Stimulated activated CD4-positive, alpha-beta T cell treated with anti-CD3 and anti-CD28 coated beads, Interleukin-1b, Interleukin-23, amount 100 ng/mL, for 48 hours (primary cell): Measurements from ENCODE around the gene CTNND2.

ENCODE experiments used
- DNase-seq: peaks from one replicate; pipeline ENCODE4 v3.0.0-alpha.2; 2020

The CTNND2 gene

DNA sequence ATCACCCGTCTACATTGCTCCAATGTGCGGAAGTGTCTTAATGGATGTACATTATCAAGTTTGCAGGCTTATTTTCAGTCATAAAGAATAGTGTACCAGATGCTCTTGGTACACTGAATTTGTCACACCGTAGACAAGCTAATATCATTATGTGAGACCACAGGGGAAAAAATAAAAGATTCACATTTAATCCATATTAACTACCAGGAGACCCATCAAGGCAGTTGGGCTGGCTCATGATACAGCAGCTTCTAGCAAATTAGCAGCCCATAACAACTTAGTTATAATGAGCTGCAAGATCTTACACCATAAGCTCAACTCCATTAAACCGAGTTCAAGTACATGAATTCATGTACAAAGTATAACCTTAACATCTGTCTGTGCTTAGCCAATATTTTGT, 324.9 kb downstream of the CTNND2 start:
- DNase-seq: no peak

DNA sequence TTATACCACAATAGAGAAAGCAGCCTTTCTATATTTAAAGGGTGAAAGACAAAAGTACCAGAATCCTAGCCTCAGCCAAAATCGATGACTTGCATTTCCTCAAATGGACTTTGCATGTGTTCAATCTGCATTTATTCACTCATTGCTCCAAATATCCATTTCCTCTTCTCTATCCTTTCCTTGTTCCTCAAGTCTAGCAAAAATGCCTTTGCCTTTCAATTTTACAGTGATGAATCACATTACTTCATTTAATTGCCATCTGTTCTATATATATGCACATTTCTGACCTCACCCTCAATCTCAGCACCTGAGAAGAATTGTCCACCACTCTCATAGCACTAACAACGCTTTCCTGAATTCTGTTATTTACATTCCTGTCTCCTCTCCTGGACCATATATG, 329.5 kb downstream of the CTNND2 start:
- DNase-seq: no peak

GRCh38 chr5:11573140-11573992, 330.9 kb downstream of the CTNND2 start:
- no peak for DNase-seq

GRCh38 chr5:11564706-11565105, 339.5 kb downstream of the CTNND2 start:
- DNase-seq: no peak

DNA sequence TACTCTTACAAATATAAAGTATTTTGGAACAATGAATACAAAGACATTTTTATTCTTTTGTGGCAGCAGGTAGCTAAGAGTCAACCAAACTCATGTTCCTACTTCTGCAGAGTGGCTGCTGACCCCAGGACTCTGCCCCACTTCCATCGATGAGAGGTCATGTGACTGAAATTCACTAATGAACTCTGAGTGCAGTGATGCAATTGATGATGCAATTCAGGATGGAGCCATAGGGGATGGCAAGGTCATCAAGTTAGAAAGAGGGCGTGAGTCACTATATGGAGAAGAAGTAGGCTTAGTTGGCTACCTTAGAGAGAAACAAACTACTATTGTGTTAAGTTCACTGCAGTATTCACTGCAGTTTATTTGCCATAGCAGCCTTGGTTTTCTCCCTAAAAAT, 340.4 kb downstream of the CTNND2 start:
- DNase-seq: no peak

GRCh38 chr5:11560915-11561697, 343.1 kb downstream of the CTNND2 start:
- no peak for DNase-seq

GRCh38 chr5:11557063-11557462, 347.2 kb downstream of the CTNND2 start:
- DNase-seq: no peak

DNA sequence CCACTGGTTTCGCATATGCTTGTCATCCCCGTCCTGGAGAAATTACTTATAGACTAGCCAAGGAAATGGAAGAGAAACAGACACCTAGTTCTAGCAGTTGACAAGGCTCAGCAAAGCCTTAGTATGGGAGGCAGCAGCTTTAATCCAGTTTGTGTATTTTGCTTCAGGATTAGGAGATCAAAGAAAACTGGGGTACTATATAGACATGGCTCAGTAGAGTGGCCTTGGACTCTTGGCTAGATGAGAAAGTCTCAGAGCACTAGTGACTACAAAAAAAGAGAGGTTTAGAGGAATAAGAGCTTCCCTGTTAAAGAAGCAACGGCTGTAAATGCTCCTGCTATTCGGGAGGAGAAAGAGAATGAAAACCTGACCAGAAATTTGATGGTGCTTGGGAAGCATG, 349.1 kb downstream of the CTNND2 start:
- no peak for DNase-seq

DNA sequence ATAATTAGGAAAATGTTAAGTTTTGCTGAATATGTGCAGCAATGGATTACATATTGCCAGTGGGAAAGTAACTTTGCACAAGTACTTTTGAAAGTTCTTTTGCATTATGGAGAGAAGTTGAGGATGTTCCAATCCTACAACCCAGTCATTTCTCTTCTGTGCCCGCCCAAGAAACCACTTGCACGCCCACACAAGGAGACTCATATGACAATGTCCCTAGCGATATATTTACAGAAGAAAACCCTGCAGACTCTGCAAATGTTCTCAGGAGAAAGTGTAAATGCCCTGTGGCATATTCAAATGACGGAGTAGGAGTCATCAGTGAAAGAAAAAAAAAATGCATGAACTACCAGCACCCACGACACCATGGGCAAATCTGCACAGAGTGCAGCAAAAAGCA, 356.5 kb downstream of the CTNND2 start:
- DNase-seq: no peak

DNA sequence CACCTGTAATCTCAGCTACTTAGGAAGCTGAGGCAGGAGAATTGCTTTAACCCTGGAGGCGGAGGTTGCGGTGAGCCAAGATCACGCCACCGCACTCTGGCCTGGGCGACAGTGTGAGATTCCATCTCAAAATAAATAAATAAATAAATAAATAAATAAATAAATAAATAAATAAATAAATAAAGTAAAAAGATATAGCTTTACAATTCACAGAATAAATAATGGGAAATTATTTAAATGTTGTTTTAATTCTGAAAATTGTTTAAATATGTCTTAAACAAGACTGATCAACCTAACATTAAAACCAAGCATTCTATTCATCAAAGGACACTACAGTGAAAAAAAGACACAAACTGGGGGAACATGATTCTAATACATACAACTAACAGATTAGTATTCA, 357.1 kb downstream of the CTNND2 start:
- DNase-seq: no peak

- no peak for DNase-seq
These were observed 364.1 kb downstream of the CTNND2 start for GRCh38 chr5:11540112-11540511.

- no peak for DNase-seq
These were observed 372.3 kb downstream of the CTNND2 start for GRCh38 chr5:11531811-11532555.

GRCh38 chr5:11528720-11529119, 375.5 kb downstream of the CTNND2 start:
- DNase-seq: no peak

GRCh38 chr5:11527652-11528349, 376.4 kb downstream of the CTNND2 start:
- DNase-seq: no peak

- no peak for DNase-seq
These were observed 379.2 kb downstream of the CTNND2 start for GRCh38 chr5:11525020-11525419.

DNA sequence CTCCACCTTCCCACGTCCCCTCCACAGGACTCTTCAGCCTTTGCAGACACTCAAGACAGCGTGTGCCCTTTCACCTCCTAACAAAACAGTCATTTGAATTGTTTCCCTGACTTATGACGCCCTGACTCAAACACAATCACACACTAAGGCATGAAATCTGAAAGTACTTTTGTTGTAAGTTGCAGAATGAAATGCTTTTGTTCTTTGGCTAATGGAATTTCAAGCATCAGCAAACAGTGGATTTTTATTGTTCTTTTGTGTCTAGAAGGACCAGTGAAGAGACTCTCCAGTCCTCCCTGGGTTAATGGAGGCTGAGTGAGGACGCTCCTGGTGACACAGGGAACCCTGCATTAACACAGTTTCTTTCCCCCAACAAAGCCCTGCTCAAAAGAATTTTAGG, 380.1 kb downstream of the CTNND2 start:
- DNase-seq: no peak

- no peak for DNase-seq
These were observed 381.4 kb downstream of the CTNND2 start for GRCh38 chr5:11522796-11523195.

- DNase-seq: no peak
These were observed 383.9 kb downstream of the CTNND2 start for GRCh38 chr5:11520241-11520930.

GRCh38 chr5:11519236-11519635, 385.0 kb downstream of the CTNND2 start:
- DNase-seq: no peak

DNA sequence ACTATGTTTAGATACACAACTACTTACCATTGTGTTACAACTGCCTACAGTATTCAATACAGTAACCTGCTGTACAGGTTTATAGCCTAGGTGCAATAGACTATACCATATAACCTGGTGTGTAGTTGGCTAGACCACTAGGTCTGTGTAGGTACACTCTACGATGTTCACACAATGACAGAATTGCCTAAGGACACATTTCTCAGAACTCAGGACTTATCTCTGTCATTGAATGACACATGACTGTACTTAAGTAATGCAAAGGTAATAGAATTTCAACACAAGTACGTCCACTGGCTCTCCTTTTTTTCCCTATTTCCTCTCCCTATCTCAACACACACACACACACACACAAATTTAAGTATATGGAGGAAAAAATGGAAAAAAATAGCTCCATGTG, 385.6 kb downstream of the CTNND2 start:
- DNase-seq: no peak

- DNase-seq: no peak
These were observed 389.4 kb downstream of the CTNND2 start for GRCh38 chr5:11514705-11515432.

- no peak for DNase-seq
These were observed 392.4 kb downstream of the CTNND2 start for GRCh38 chr5:11511878-11512277.
